ENCODE data around the gene MGST3.
A peak's percentile ranks its signal among the peaks of the same experiment; 100 is the strongest.

Gene MGST3

GRCh38 chr1:165698761-165699052 is 67.7 kb downstream of the MGST3 start:
- peak; percentile 81 for TF ChIP-seq POLR2AphosphoS5 (IDR thresholded peaks at IDR 0.05; ENCODE audit: low read depth, low read length)
- no peak for TF ChIP-seq SIN3A (IDR thresholded peaks at IDR 0.05; ENCODE audit: borderline replicate concordance, insufficient read depth, low read length)

- no peak for TF ChIP-seq FOXP2 (optimal IDR thresholded peaks at IDR 0.05; ENCODE audit: borderline replicate concordance, extremely low read depth, extremely low read length, insufficient read depth)
These were observed 68.5 kb downstream of the MGST3 start for GRCh38 chr1:165699577-165699976.

- no peak for TF ChIP-seq SIN3A (IDR thresholded peaks at IDR 0.05; ENCODE audit: borderline replicate concordance, insufficient read depth, low read length)
- TF ChIP-seq FOXP2 (optimal IDR thresholded peaks at IDR 0.05; ENCODE audit: borderline replicate concordance, extremely low read depth, extremely low read length, insufficient read depth), result no peak
- TF ChIP-seq TAF1 (IDR thresholded peaks at IDR 0.05; ENCODE audit: borderline replicate concordance, insufficient read depth, low read length), result no peak
- TF ChIP-seq REST (IDR thresholded peaks at IDR 0.05; ENCODE audit: insufficient read depth in 1 of 2, low read depth in 2 of 2, low read length in 2 of 2), result no peak
- no peak for TF ChIP-seq POLR2AphosphoS5 (IDR thresholded peaks at IDR 0.05; ENCODE audit: low read depth, low read length)
These were observed 72.6 kb downstream of the MGST3 start for GRCh38 chr1:165703648-165704047.

All from PFSK-1 (cell line).